Measurements from ENCODE around the gene AEBP2.
"Not testable (repeated sequence)": the region's sequence is repeated elsewhere in the genome, so short reads cannot be mapped to it uniquely, and the experiment has no call there.

The AEBP2 gene

DNA sequence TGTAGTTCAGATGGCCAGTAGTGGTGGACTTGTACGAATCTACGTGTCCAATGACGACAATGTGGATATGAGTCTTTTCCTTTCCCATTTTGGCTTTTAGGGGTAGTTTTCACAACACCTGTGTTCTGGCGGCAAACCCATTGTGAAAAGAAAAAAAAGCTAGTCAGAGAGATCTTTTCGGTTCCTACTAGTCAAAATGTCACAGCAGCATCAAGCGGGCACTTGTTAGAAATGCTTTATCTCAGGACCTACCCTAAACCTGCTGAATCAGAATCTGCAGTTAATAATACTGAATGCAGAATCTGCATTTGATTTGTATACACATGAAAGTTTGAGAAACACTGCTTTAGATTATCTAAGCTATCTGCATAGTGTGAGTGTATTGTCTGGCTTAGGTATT, 18.3 kb downstream of the AEBP2 start:
- no peak for DNase-seq

GRCh38 chr12:19458733-19459132, 19.4 kb downstream of the AEBP2 start:
- DNase-seq = no peak

DNA sequence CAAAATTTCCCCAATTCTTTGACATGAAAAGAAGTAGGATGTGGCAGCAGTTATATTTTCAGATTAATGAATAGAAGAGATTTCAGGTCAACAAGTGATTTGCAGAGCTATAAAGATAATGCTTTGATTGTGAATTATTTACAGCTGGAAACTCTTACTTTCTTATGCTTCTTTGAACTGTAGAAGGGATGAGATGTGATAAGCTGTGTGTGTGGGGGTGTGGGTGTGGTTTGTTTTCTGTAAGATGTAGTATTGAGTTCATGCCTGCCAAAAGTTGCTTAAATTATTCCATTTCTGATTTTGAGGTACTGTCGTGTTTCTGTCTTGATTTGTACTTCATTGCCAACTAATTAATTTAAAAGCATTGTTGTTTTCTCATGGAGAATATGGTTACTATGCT, 22.7 kb downstream of the AEBP2 start:
- no peak for DNase-seq

GRCh38 chr12:19462406-19462805, 23.1 kb downstream of the AEBP2 start:
- DNase-seq = no peak

DNA sequence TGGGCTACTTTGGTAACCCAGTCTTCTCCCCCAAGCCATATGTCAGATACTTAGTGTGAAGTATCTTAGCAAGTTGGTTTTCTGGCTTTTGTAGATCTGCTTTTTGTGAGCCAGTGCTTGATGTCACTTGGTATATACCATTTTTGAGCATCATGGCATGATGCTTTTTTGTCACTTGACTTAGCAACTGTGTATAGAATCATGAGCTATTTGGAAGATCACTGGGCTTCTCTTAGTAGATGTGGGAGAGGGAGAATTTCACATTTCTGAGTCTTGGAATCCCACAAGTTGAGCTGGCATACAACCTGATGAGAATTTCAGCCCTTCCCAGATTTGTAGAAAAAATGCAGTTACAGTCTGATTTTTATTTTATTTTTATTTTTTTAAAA, 24.9 kb downstream of the AEBP2 start:
- no peak for DNase-seq

- DNase-seq = no peak
Observed at GRCh38 chr12:19465711-19466110, 26.4 kb downstream of the AEBP2 start.

- DNase-seq = no peak
Observed at GRCh38 chr12:19474147-19474546, 34.9 kb downstream of the AEBP2 start.

- DNase-seq = not testable (repeated sequence)
Observed at GRCh38 chr12:19475884-19476505, 36.7 kb downstream of the AEBP2 start.

GRCh38 chr12:19477071-19477470, 37.8 kb downstream of the AEBP2 start:
- DNase-seq = no peak

DNA sequence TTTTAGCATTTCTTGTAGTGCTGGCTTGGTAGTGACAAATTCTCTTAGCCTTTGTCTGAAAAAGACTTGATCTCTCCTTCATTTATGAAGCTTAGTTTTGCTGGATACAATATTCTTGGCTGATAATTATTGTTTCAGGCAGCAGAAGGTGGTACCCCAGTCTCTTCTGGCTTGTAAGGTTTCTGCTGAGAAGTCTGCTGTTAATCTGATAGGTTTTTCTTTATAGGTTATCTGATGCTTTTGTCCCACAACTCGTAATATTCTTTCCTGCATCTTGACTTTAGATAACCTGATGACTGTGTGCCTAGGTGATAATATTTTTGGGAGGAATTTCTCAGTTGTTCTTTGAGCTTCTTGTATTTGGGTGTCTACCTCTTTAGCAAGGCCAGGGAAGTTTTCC, 41.2 kb downstream of the AEBP2 start:
- DNase-seq = peak in 1 of 5 experiments; percentile 22

DNA sequence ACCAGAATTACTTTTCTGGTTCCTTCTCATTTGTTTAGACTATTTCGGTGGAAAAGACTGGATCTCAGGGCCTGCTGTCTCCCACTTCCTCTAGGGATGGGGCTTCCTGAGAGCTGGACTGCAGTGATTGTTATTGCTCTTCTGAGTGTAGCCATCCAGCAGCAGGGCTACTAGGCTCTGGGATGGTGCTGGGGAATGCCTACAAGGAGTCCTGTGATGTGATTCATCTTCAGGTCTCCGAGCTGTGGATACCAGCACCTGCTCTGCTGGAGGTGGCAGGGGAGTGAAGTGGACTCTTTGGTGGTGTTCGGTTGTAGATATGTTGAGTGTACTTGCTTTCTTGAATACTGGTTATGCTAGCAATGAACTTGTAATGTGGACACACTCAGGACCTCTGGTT, 42.7 kb downstream of the AEBP2 start:
- DNase-seq = no peak

DNA sequence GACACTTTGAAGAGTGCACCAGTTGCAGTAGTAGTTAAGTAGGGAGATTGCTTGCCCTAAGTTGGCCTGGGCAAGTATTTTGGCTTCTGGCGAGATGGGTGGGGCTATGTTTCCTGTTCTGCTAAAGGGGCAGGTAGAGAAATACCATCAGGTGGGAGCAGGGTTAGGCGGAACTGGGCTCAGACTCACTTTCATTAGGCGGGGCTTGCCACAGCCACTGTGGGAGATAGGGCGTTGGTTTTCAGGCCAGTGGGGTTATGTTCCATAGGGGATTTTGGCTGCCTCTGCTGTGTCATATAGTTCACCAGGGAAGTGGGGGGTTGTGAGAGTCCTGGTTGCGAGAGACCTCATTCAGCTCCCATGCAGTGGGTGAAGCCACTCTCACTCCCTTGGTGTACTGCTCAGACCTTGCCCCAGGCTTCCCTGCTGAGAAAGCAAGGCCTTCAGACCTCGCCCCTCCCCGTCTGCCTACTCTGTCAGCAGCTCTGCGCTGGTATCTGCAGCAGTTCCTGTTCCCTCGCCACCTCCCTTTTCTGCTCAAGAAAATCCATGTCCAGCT, 43.3 kb downstream of the AEBP2 start:
- peak in 4 of 5 experiments; percentile 10 to 67 (median 36) for DNase-seq

DNA sequence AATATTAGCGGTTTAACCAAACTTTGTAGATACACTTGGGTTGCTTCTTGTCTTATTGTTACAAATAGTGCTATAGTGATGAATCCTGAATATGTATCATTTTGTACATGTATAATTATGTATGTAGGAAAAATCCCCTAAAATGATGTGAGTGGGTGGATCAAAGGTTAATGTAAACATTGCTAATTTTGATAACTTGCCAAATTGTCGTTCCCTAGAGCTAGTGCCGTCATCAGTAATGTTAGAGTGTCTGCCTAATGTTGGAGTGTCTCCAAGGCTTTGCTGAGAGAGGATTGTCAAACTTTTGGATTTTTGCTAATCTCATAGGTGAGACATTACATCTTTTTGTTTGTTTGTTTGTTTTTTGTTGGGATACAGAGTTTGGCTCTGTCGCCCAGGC, 44.4 kb downstream of the AEBP2 start:
- DNase-seq = no peak

GRCh38 chr12:19484738-19485137, 45.4 kb downstream of the AEBP2 start:
- peak in 1 of 5 experiments; percentile 20 for DNase-seq

- DNase-seq = no peak
Observed at GRCh38 chr12:19485240-19485639, 45.9 kb downstream of the AEBP2 start.

DNA sequence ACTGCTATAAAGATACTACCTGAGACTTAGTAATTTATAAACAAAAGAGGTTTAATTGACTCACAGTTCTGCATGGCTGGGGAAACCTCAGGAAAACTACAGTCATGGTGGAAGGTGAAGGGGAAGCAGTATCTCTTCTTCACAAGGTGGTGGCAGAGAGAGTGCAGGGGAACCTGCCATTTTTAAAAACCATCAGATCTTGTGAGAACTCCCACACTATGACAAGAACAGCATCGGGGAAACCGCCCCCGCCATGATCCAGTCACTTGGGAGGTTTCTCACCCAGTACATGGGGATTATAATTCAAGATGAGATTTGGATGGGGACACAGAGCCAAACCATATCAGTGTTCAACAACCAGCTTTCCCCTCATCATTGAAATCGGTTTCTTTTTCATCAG, 49.9 kb downstream of the AEBP2 start:
- peak in 1 of 5 experiments; percentile 7 for DNase-seq

DNA sequence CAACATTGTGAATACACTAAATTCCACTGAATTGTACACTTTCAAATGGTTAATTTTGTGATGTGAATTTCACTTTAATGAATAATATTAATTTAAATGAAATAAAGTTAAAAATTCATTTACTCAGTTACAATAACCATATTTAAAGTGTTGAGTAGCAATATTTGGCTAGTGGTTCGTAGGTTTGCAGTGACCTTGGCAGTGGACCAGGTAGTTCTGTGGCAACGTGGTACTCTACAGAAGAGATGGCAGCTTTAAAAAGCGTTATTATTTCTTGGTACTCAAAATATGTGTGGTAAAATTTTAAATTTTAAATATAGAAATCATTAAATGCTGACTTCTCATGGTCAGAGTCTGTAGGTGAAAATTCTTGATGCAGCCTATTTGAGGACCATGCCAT, 51.6 kb downstream of the AEBP2 start:
- no peak for DNase-seq

DNA sequence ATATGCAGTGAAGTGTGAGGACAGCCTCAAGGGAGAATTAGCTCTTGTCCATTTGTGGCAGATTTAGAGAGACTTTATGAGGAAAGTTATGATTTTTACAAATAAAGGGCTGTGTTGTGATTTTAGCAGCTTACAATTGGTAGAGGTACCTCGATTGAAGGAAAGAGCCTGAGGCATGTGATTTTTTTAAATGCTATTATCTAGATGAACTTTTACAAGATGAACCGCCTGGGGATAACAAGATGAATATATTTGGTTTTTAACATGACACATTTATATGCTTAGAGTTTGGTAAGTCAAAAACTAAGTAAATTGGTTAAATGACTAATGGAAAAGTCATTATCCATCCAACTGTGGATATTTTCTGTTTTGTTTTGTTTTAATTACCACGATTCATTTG, 52.6 kb downstream of the AEBP2 start:
- no peak for DNase-seq

- DNase-seq = no peak
Observed at GRCh38 chr12:19496219-19496878, 57.1 kb downstream of the AEBP2 start.

- DNase-seq = no peak
Observed at GRCh38 chr12:19498099-19498498, 58.8 kb downstream of the AEBP2 start.

- DNase-seq = no peak
Observed at GRCh38 chr12:19499030-19499429, 59.7 kb downstream of the AEBP2 start.

GRCh38 chr12:19506497-19506896, 67.2 kb downstream of the AEBP2 start:
- no peak for DNase-seq

DNA sequence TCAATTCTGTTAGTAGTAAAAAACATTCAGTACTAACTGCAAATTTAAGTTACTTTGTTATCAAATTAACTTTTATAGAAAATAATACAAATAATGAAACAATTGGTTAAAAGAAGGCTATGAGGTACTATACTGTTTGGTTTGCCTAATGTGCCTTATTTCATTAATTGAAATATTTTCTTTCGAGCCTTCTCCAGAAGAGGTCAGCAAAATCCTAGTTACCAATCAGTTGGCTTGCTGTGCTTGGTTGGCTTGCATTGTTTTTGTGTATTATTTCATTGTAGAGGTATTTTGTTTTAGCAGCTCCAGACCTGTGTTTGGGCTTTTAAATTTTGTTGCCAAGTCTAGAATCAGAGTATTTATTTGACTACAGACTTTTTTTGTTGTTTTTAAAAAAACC, 68.5 kb downstream of the AEBP2 start:
- no peak for DNase-seq

- no peak for DNase-seq
Observed at GRCh38 chr12:19510461-19510860, 71.2 kb downstream of the AEBP2 start.

DNA sequence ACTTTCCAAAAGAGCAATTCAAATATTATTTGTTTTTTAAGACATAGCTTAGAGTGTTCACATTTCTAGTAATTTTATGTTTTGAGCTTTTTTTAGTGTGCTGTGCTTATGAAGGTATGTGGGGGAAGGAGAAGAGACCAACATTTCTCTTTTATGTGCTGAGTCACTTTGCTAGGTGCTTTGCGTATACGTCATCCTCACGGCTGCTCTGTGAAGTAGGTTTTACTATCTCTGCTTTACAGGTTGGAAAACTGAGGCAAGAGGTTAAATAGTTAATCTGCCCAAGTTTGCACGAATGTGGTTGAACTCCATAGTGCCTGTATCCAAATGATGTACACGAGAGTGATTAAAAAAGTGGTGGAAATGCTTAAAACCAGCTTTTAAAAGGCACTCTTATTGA, 75.9 kb downstream of the AEBP2 start:
- no peak for DNase-seq

Data from T-helper 2 cell (primary cell).